Measurements from ENCODE around the gene PIK3CD. TPM values are rescaled to one million over a fixed set of nuclear protein-coding genes. Genes with fewer than 3 reads are reported as not detected.

Gene PIK3CD
- total RNA-seq, 2 experiments from 2014 or later = 13.6 to 37.1 TPM

DNA sequence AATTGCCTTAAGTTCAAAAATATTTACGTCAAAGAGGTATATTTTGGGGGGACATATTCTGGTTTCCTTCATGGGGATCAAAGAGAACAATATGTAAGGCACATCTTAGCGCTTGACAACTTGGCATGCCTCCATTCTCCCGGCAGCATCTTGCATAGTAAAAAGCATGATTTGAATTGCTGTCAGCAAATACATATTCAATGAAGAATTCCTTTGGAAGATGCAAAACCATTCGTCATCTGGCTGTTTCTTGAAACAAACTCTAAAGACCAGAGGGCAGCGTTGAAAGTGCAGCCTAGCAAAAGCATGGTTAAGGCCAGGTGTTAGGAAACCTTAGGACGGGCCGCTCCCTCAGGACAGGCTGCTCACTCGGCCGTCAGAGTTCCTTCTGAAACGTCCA, 3.4 kb upstream of the PIK3CD start:
- intact Hi-C loops (cut with micrococcal nuclease; ENCODE audit: unreplicated experiment) = no loop called here
- no peak overlapping the region for H3K27ac ChIP-seq (ENCODE audit: low read depth, low read length, poor library complexity, severe bottlenecking)
- no peaks in the 10 kb centered on the region for H3K79me2 ChIP-seq (ENCODE audit: insufficient read depth, low read depth, low read length)
- no peak for TF ChIP-seq EZH2phosphoT487 (IDR thresholded peaks at IDR 0.05; ENCODE audit: borderline replicate concordance, low read depth, low read length)
- TF ChIP-seq, protein P1, sequence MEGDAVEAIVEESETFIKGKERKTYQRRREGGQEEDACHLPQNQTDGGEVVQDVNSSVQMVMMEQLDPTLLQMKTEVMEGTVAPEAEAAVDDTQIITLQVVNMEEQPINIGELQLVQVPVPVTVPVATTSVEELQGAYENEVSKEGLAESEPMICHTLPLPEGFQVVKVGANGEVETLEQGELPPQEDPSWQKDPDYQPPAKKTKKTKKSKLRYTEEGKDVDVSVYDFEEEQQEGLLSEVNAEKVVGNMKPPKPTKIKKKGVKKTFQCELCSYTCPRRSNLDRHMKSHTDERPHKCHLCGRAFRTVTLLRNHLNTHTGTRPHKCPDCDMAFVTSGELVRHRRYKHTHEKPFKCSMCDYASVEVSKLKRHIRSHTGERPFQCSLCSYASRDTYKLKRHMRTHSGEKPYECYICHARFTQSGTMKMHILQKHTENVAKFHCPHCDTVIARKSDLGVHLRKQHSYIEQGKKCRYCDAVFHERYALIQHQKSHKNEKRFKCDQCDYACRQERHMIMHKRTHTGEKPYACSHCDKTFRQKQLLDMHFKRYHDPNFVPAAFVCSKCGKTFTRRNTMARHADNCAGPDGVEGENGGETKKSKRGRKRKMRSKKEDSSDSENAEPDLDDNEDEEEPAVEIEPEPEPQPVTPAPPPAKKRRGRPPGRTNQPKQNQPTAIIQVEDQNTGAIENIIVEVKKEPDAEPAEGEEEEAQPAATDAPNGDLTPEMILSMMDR (conservative IDR thresholded peaks at IDR 0.05; ENCODE audit: low read length) = no peak
- ChIA-PET POLR2A (interaction anchor here (0.5 kb wide), 1 partner anchor 876 kb away, joined by 3 read pairs; no protein-coding TSS in a partner anchor), CTCF (ENCODE audit: unreplicated experiment) (no interaction called here)
- no peak overlapping the region for H3K4me3 ChIP-seq (ENCODE audit: low read depth, low read length, poor library complexity, severe bottlenecking)
- H3K4me2 ChIP-seq (ENCODE audit: low read length) = no peak overlapping the region
- DNase-seq (ENCODE audit: low spot score) = no peak
- no peaks in the 10 kb centered on the region for H3K36me3 ChIP-seq (ENCODE audit: insufficient read depth, low read length)
- H3K9me2 ChIP-seq (ENCODE audit: insufficient read depth, low read length) = no peaks in the 10 kb centered on the region
- H4K20me1 ChIP-seq (ENCODE audit: insufficient read depth, low read length) = no peaks in the 10 kb centered on the region
- no peaks in the 10 kb centered on the region for H3K9me3 ChIP-seq (ENCODE audit: low read length)
- H3K4me1 ChIP-seq (ENCODE audit: insufficient read depth, low read length, poor library complexity, severe bottlenecking) = peaks cover 21% of the 10 kb centered on the region
- BruUV-seq (replicated peaks) = no TSS peak
- H2AFZ ChIP-seq (ENCODE audit: low read length) = no peak overlapping the region

DNA sequence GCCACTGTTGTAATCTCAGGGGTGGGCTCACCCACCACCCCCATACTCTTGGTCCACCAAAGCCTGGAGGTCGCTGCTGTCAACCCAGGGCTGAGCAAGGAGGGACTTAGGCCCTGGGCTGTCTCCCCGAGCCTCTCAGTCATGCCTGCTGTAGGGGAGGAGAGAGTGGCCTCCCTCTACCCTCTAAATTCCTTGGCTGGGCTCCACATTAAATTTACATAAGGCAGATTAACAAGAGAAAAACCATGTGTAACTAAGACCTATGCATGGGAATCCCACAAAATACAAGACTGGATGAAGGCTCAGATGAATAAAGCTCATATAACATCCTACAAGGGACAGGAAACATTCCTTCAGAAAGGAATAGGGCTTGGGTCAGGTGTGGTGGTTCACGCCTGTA, 1.8 kb upstream of the PIK3CD start:
- Histone ChIP-seq H4K20me1 (ENCODE audit: insufficient read depth, low read length) (no peaks in the 10 kb centered on the region), H3K4me3 (ENCODE audit: low read depth, low read length, poor library complexity, severe bottlenecking) (no peak overlapping the region), H3K9me3 (ENCODE audit: low read length) (no peaks in the 10 kb centered on the region), H3K9me2 (ENCODE audit: insufficient read depth, low read length) (no peaks in the 10 kb centered on the region), H3K79me2 (ENCODE audit: insufficient read depth, low read depth, low read length) (no peaks in the 10 kb centered on the region), H3K4me1 (ENCODE audit: insufficient read depth, low read length, poor library complexity, severe bottlenecking) (peaks cover 37% of the 10 kb centered on the region), H3K36me3 (ENCODE audit: insufficient read depth, low read length) (no peaks in the 10 kb centered on the region), H2AFZ (ENCODE audit: low read length) (no peak overlapping the region), H3K27ac (ENCODE audit: low read depth, low read length, poor library complexity, severe bottlenecking) (no peak overlapping the region), H3K4me2 (ENCODE audit: low read length) (no peak overlapping the region)
- BruUV-seq (replicated peaks) = no TSS peak
- DNase-seq (ENCODE audit: low spot score) = no peak
- intact Hi-C loops (cut with micrococcal nuclease; ENCODE audit: unreplicated experiment) = no loop called here
- ChIA-PET POLR2A (interaction anchor here (2.3 kb wide), 1 partner anchor 19 kb away, joined by 7 read pairs; no protein-coding TSS in a partner anchor), CTCF (ENCODE audit: unreplicated experiment) (no interaction called here)
- TF ChIP-seq, protein P1 (conservative IDR thresholded peaks at IDR 0.05; ENCODE audit: low read length) = no peak
- no peak for TF ChIP-seq EZH2phosphoT487 (IDR thresholded peaks at IDR 0.05; ENCODE audit: borderline replicate concordance, low read depth, low read length)

DNA sequence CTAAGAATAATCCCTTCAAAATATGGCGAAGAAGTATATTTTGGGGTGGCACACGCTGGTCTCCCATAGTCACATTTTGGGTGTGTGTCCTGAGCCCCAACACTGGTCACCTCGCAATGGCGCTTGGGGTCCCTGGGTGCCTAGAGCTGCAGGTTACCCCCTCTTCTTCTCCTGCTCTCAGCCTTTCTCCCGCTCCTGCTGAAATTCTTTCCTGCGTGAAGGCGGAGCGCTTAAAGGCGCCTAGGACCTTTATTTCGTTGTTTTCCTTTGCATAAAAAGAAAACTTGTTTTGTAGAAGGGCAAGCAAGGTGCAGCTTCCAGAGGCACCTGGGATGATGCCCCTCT, 339 bp upstream of the PIK3CD start:
- H3K4me1 ChIP-seq (ENCODE audit: insufficient read depth, low read length, poor library complexity, severe bottlenecking) = peaks cover 51% of the 10 kb centered on the region
- POLR2A ChIA-PET = interaction anchor here (0.6 to 2.3 kb wide), 3 partner anchors 20 to 133 kb away, joined by 3 to 7 read pairs (median 3); no protein-coding TSS in a partner anchor
- peak overlapping the region; percentile 70 for H3K4me3 ChIP-seq (ENCODE audit: low read depth, low read length, poor library complexity, severe bottlenecking)
- H3K4me2 ChIP-seq (ENCODE audit: low read length) = peak overlapping the region; percentile 86
- H2AFZ ChIP-seq (ENCODE audit: low read length) = peak overlapping the region; percentile 90; the same call in 1 of the 2 replicates
- no peaks in the 10 kb centered on the region for H4K20me1 ChIP-seq (ENCODE audit: insufficient read depth, low read length)
- H3K36me3 ChIP-seq (ENCODE audit: insufficient read depth, low read length) = no peaks in the 10 kb centered on the region
- H3K9me3 ChIP-seq (ENCODE audit: low read length) = no peaks in the 10 kb centered on the region
- no peak for DNase-seq (ENCODE audit: low spot score)
- H3K9me2 ChIP-seq (ENCODE audit: insufficient read depth, low read length) = no peaks in the 10 kb centered on the region
- H3K79me2 ChIP-seq (ENCODE audit: insufficient read depth, low read depth, low read length) = no peaks in the 10 kb centered on the region
- intact Hi-C loops (cut with micrococcal nuclease; ENCODE audit: unreplicated experiment) = no loop called here
- CTCF ChIA-PET (ENCODE audit: unreplicated experiment) = no interaction called here
- TF ChIP-seq EZH2phosphoT487 (IDR thresholded peaks at IDR 0.05; ENCODE audit: borderline replicate concordance, low read depth, low read length) = 0 out of 2 replicates have a peak, but pooled peaks have one; percentile 14
- TF ChIP-seq, protein P1 (conservative IDR thresholded peaks at IDR 0.05; ENCODE audit: low read length) = no peak
- BruUV-seq (replicated peaks) = no TSS peak
- H3K27ac ChIP-seq (ENCODE audit: low read depth, low read length, poor library complexity, severe bottlenecking) = no peak overlapping the region
